Measurements from ENCODE around the gene TENM3.

DNA sequence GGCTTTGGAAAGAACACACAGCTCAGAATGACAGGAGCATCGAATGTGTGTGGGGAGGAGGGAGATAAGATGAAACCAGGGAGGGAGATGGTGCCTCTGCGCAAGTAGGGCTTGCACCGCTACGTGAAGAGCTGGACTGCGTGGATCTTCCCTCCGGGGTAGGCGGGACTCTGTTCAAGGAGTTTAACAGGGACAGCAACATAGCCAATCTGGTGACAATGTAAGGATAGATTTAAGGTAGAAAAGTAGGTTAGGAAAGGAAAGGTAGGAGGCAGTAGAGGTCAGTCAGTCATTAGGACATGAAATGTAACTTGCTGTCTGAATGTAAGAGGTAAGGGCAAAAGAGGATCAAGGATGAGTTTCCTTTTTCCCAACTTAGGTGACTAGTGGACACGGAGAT is 521.4 kb downstream of the TENM3 start:
- TF ChIP-seq, protein P1, sequence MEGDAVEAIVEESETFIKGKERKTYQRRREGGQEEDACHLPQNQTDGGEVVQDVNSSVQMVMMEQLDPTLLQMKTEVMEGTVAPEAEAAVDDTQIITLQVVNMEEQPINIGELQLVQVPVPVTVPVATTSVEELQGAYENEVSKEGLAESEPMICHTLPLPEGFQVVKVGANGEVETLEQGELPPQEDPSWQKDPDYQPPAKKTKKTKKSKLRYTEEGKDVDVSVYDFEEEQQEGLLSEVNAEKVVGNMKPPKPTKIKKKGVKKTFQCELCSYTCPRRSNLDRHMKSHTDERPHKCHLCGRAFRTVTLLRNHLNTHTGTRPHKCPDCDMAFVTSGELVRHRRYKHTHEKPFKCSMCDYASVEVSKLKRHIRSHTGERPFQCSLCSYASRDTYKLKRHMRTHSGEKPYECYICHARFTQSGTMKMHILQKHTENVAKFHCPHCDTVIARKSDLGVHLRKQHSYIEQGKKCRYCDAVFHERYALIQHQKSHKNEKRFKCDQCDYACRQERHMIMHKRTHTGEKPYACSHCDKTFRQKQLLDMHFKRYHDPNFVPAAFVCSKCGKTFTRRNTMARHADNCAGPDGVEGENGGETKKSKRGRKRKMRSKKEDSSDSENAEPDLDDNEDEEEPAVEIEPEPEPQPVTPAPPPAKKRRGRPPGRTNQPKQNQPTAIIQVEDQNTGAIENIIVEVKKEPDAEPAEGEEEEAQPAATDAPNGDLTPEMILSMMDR (IDR thresholded peaks at IDR 0.05): no peak
- no peak for TF ChIP-seq POLR2A (IDR thresholded peaks at IDR 0.05)

Data from Peyer's patch (tissue), 4 donors.